ENCODE results near the gene ZDHHC11B. TPM values are rescaled to one million over a fixed set of nuclear protein-coding genes. Genes with fewer than 3 reads are reported as not detected.
"Not testable (repeated sequence)": the region's sequence is repeated elsewhere in the genome, so short reads cannot be mapped to it uniquely, and the experiment has no call there.

Gene ZDHHC11B
- total RNA-seq, 1 experiment from 2014 or later = 5.9 TPM

GRCh38 chr5:794948-795347 lies 10.4 kb upstream of the ZDHHC11B start:
- DNase-seq (ENCODE audit: low read depth, low spot score); in situ Hi-C loops (cut with HindIII; ENCODE audit: low pct_unique_long_range_greater_than_20kb, low sequenced_read_pairs): not testable (repeated sequence)

DNA sequence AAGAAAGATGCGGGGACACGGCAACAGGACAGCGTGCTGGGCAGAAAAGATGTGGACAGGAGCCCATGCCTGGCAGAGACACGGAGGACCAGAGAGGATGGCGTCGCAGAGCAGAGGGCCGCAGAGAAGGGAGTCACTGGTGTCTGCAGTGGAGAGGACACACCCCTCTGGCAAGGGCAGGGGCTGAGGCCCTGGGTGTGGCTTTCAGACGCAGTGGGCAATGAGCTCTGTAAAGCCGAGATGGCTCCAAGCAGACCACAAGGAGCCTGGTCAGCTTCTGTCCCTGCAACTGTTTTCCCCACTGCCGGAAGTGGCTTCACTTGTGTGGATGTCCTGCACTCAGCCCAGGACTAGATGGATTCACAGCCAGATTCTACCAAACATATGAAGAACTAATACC lies 4.2 kb upstream of the ZDHHC11B start:
- DNase-seq (ENCODE audit: low read depth, low spot score) = not testable (repeated sequence)

GRCh38 chr5:787857-788233 lies 3.3 kb upstream of the ZDHHC11B start:
- in situ Hi-C loops (cut with HindIII; ENCODE audit: low pct_unique_long_range_greater_than_20kb, low sequenced_read_pairs); DNase-seq (ENCODE audit: low read depth, low spot score): not testable (repeated sequence)

More for the DNA sequence above, 4.2 kb upstream of the ZDHHC11B start:
- in situ Hi-C loops (cut with HindIII; ENCODE audit: low pct_unique_long_range_greater_than_20kb, low sequenced_read_pairs) = not testable (repeated sequence)

- in situ Hi-C loops (cut with HindIII; ENCODE audit: low pct_unique_long_range_greater_than_20kb, low sequenced_read_pairs); DNase-seq (ENCODE audit: low read depth, low spot score): not testable (repeated sequence)
Observed at GRCh38 chr5:787224-787856, 2.8 kb upstream of the ZDHHC11B start.

DNA sequence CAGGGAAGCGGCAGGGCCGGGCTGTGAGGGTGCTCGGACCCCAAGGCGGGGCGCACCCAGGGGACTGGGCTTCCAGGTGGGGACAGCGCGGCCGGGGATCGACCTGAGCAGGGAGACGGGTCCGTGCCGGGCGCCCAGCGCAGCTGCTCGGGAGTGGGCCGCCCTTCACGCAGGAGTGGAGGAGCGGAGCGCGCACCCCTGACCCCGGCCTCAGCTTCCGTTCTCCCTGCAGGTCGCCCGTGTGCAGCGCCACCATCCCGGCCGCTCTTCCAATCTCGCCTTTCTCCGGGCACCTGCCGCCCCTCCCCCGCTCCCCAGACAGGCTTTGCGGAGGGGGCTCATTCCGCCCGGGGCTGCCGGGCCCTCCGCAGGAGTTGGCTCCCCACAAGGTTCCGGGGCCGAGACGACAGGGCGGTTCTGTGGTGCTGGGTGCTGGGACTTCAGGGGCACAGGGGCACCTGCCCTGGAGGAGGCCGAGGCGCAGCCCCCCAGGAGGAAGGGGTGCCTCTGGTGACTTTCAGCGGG lies 714 bp upstream of the ZDHHC11B start:
- DNase-seq (ENCODE audit: low read depth, low spot score); in situ Hi-C loops (cut with HindIII; ENCODE audit: low pct_unique_long_range_greater_than_20kb, low sequenced_read_pairs): not testable (repeated sequence)

- in situ Hi-C loops (cut with HindIII; ENCODE audit: low pct_unique_long_range_greater_than_20kb, low sequenced_read_pairs) = not testable (repeated sequence)
- DNase-seq (ENCODE audit: low read depth, low spot score) = peak; percentile 42
Observed at GRCh38 chr5:783881-784427, 575 bp downstream of the ZDHHC11B start.

DNA sequence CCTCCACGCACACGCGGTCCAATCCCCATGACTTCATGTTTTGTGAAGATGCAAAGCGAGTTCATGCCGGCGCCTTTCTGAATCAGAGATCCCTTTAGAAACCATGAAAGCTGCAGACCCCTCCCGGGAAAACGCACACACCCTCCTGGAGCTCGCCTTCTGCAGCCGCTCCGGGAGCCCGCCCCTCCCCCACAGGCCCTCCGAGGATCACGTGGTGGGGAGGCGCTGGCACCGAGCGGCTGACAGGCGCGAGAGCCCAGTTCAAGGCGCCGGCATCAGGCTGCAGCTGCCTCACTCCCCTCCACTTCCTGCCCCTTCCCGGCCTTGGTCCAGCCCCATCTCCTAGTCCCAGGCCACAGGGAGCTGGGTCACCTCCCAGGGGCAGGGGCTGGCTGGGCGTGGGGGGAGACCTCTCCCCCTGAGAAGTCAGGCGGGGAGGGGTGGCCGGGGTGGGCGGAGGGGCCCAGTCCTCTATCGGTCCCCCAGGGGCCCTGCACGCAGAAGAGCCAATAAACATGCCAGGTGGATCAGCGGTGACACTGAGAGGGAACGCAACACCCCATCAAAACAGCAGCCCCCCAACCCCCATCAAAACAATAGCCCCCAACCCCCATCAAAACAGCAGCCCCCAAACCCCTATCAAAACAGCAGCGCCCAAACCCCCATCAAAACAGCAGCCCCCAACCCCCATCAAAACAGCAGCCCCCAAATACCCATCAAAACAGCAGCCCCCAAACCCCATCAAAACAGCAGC lies 1.3 kb downstream of the ZDHHC11B start:
- in situ Hi-C loops (cut with HindIII; ENCODE audit: low pct_unique_long_range_greater_than_20kb, low sequenced_read_pairs); DNase-seq (ENCODE audit: low read depth, low spot score): not testable (repeated sequence)

DNA sequence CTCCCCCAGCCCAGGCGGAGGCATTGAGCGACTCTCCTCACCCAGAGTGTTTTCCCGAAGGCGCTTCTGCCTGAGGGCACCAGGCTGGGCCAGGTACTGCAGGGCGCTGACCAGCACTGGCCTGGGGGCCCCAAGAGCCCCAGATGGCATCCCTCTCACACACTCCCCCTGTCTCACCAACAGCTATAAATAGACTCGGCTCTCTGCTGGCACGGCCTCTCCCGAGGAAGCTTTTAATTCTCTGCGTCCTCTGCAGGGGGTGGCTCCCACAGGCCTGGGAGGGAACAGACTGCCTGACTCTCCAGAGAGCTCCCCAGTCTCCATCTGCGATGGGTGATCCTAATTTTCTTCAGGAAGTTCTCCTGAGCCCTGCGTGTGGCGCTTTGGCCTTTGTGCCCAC lies 2.2 kb downstream of the ZDHHC11B start:
- in situ Hi-C loops (cut with HindIII; ENCODE audit: low pct_unique_long_range_greater_than_20kb, low sequenced_read_pairs); DNase-seq (ENCODE audit: low read depth, low spot score): not testable (repeated sequence)

GRCh38 chr5:780571-780970 lies 4.0 kb downstream of the ZDHHC11B start:
- DNase-seq (ENCODE audit: low read depth, low spot score) = not testable (repeated sequence)

GRCh38 chr5:778967-779366 lies 5.6 kb downstream of the ZDHHC11B start:
- DNase-seq (ENCODE audit: low read depth, low spot score); in situ Hi-C loops (cut with HindIII; ENCODE audit: low pct_unique_long_range_greater_than_20kb, low sequenced_read_pairs): not testable (repeated sequence)

More at GRCh38 chr5:780571-780970, 4.0 kb downstream of the ZDHHC11B start:
- in situ Hi-C loops (cut with HindIII; ENCODE audit: low pct_unique_long_range_greater_than_20kb, low sequenced_read_pairs) = not testable (repeated sequence)

- in situ Hi-C loops (cut with HindIII; ENCODE audit: low pct_unique_long_range_greater_than_20kb, low sequenced_read_pairs) = not testable (repeated sequence)
Observed at GRCh38 chr5:778421-778820, 6.1 kb downstream of the ZDHHC11B start.

DNA sequence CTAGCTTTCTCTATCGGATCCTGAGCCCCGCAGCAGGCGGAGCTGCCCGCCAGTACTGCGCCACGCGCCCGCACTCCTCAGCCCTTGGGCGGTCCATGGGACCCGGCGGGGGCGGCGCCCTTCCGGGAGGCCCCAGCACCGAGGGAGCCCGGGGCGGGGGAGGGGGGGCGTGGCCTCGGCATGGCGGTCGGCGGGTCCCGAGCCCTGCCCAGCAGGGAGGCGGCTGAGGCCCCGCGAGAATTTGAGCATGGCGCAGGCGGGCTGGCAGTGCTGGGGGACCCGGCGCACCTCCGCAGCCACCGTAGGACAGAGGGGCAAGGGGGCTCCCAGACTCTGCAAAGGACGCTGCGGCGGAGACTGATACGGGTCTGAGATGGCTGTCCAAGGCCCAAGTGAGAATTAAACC lies 6.8 kb downstream of the ZDHHC11B start:
- no peak for DNase-seq (ENCODE audit: low read depth, low spot score)
- in situ Hi-C loops (cut with HindIII; ENCODE audit: low pct_unique_long_range_greater_than_20kb, low sequenced_read_pairs) = no loop called here

More at GRCh38 chr5:778421-778820, 6.1 kb downstream of the ZDHHC11B start:
- not testable (repeated sequence) for DNase-seq (ENCODE audit: low read depth, low spot score)

DNA sequence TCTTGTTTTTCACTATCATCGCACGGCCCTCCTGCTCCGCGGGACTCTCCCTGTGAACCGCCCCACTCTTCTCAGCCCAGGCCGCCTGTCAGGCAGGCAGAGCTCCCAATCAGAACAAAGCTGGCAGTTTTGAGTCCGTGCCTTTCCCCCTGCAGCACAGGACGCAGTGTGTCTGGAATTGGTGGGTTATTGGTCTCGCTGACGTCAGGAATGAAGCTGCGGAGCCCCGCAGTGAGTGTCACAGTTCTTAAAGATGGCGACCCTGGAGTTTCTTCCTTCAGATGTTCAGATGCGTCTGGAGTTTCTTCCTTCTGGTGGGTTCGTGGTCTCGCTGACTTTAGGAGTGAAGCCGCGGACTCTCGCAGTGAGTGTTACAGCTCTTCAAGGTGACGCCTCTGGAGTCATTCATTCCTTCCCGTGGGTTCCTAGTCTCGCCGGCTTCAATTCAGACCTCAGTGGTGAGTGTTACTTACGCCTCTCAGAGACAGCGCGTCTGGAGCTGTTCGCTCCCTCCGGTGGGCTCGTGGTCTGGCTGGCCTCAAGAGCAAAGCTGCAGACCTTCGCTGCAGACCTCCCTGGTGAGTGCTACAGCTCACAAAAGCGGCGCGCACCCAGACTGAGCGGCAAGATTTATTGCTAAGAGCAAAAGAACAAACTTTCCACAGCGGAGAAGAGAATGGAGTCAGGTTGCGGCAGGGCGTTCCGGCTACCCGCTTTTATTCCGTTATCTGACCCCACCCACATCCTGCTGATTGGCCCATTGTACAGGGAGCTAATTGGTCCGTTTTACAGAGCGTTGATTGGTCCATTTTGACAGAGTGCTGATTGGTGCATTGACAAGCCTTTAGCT lies 7.4 kb downstream of the ZDHHC11B start:
- no peak for DNase-seq (ENCODE audit: low read depth, low spot score)
- in situ Hi-C loops (cut with HindIII; ENCODE audit: low pct_unique_long_range_greater_than_20kb, low sequenced_read_pairs) = no loop called here

DNA sequence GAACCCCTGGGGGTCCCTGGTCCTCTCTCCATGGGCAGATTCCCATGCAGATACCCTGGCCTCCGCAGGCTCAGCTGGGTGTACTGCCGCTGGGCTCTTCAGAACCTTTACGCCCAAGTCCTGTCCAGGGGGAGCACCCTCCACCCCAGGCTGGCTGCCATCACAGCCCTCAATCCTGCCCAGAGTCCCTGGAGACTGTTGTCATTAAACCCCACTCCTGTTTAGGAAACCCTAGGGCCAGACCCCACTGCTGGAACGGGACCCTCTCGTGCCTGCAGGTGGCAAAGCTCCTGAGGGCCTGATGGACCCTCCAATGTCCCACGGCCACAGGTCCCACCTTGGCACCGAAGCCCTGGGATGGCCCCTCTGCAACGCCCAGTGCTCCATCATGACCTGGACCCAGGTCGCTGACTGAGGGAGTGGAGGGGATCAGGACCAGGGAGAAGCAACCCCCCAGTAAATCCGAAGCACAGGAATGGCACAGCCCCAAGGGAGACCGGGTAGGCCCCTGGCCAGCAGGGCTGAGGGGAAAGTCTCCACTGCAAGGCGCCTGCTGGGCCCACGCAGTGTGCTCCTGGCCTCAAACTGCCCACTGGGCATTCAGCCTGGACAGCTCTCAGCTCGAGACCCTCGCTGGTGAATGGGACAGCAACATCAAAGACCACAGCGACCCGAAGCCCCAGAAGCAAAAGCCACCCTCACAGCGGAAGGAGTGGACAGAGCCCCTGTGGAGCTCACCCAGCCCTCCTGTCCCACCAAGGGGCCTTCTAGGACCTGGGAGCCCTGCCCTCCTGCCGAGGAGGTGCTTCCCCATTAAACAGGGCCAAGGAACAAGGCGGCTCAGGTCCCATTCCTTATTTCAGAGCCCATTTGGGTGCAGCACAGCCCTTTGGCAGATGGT lies 8.3 kb downstream of the ZDHHC11B start:
- DNase-seq (ENCODE audit: low read depth, low spot score) = no peak
- in situ Hi-C loops (cut with HindIII; ENCODE audit: low pct_unique_long_range_greater_than_20kb, low sequenced_read_pairs) = no loop called here

- DNase-seq (ENCODE audit: low read depth, low spot score); in situ Hi-C loops (cut with HindIII; ENCODE audit: low pct_unique_long_range_greater_than_20kb, low sequenced_read_pairs): not testable (repeated sequence)
Observed at GRCh38 chr5:775595-775960, 9.0 kb downstream of the ZDHHC11B start.

DNA sequence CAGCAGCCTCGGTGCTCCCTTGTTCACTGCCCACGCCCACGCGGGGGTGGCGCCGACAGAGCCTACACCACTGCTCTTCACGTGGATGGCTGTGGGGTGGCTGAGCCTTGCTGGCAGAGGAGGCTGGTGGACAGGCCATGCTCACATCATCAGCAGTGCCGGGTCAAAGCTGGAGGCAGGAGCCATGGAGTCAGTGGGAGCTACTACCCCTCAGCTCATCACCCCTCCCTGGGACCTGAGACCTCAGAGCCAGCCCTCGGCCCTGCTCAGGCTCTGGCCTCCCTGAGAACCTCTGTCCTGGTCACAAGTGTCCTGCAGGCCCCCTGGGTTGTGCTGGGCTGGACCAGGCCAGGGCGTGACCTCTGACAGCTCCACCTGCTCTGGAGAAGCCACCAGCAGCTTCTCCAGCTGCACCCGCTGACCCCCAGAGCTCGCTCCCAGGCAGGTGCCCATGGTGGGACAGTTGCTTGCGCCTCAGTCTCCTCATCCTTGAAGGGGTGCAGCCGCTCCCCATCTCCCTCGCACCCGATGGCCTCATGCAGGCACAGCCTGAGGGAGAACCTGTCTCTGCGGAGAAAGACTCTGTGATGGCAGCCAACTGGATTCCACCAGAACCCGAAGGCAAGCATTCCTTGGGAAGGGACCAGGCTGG lies 9.5 kb downstream of the ZDHHC11B start:
- DNase-seq (ENCODE audit: low read depth, low spot score); in situ Hi-C loops (cut with HindIII; ENCODE audit: low pct_unique_long_range_greater_than_20kb, low sequenced_read_pairs): not testable (repeated sequence)
